Stimulated activated CD4-positive, alpha-beta T cell treated with anti-CD3 and anti-CD28 coated beads, TNF-alpha, amount 100 ng/mL, for 48 hours (primary cell): ENCODE measurements around the gene ABHD17C.

Experiments used
- DNase-seq, 3 donors: peaks; one replicate each; pipeline ENCODE4 v3.0.0-alpha.2; 2020; ENCODE audit warnings: low read depth in 3 of 3

The ABHD17C gene

GRCh38 chr15:80787316-80787715 lies 92.2 kb downstream of the ABHD17C start:
- no peak for DNase-seq

DNA sequence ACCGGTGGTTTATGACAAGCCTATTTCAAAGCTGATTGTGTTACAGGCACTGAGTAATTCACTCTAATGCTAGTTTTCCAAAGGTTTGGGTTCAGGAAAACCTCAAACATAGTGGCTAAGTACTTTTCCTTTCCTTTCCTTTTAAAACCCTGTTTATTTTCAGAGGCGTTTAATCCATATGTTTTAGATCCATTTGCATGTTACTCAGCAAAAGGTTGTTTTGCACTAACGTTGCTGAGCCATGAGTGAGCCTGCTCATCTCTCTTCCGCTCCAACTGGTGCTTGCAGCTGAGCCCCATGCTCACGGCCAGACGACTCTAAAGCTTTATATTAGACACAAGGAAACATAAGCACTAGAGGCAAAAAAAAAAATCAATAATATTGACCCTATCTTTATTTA lies 93.4 kb downstream of the ABHD17C start:
- no peak for DNase-seq

- DNase-seq: no peak
These were observed 94.2 kb downstream of the ABHD17C start for GRCh38 chr15:80789296-80789695.

DNA sequence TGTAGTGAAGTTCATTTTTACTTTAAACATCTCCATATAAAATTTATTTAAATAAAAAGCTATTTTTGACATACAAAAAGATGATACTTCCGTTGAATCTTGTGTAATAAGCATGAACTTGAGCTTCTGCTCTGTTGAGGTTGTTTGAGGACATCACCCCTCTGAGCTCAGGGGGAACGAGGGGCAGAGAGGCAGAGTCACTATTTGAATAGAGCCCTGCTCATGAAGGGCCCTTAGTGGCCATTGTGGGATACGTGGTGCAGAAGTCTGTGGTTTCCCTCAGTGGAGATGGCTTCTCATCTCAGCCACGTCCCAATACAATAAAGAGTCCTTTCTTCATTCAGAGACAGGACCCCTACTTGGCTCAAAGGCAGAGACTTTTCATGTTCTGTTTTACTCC lies 94.7 kb downstream of the ABHD17C start:
- no peak for DNase-seq

GRCh38 chr15:80790236-80790635 lies 95.1 kb downstream of the ABHD17C start:
- no peak for DNase-seq

DNA sequence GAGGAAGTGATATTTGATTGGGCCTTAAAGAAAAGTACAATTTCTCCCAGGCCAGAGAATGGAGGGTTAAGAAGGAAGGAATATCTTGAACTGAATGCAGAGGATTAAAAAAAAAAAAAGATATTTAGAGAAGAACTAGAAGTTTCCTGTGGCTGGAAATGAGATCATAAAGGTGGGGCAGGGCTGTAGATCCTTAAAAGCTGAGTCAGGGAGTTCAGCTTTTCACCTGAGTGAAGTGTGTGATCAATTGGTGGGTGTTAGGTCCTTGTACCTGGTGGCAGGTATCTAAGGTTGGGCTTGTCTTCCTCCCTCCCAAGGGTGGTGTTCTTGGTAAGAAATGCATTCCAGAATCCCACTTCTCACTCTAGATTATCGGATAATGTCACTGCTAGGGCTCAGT lies 95.9 kb downstream of the ABHD17C start:
- DNase-seq: no peak

DNA sequence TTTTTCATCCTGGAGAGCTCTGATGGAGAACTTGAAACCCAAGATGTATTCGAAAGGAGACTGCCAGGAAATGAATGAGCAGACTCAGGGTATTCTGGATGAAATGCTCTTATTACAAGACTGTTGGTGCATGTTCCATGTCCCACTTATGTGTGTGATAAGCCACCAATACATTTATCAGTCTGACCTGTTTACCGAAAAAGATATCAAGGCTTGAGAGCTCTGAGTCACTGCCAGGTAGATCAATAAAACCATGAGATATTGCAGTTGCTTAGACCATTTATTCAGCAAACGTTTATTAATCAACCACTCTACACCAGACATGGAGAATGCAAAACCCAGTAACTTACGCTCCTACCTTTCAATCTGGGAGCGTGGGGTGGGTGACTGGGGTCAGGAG lies 101.3 kb downstream of the ABHD17C start:
- no peak for DNase-seq

DNA sequence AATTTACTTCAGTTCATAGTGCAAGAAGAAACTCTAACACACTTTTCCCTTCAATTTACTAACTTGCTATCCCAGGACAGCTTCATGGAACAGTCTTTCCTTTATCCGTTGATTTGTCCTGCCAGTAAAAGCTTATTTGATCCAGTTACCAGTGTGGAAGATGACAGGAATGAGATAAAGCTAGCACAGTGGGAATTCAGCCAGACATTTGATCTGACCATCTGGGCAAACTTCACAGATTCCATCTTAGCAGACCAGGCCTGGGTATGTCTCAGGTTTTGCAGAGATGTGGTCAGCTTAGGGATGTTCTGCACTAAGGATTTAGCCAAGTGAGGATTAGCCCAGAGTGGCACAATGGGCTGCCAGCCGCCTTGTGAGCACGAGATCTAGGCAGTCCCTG lies 103.8 kb downstream of the ABHD17C start:
- DNase-seq: no peak

- DNase-seq: no peak
These were observed 105.0 kb downstream of the ABHD17C start for GRCh38 chr15:80800067-80800466.

- DNase-seq: no peak
These were observed 107.0 kb downstream of the ABHD17C start for GRCh38 chr15:80801891-80802680.

- no peak for DNase-seq
These were observed 108.7 kb downstream of the ABHD17C start for GRCh38 chr15:80803580-80804525.

GRCh38 chr15:80804970-80805495 lies 109.9 kb downstream of the ABHD17C start:
- no peak for DNase-seq
